GM18502 (cell line): ENCODE data around the gene ARHGAP4.
A peak's percentile ranks its signal among the peaks of the same experiment; 100 is the strongest.

Experiments
- ATAC-seq: cut with Tn5 transposase; IDR thresholded peaks from one replicate; pipeline ENCODE4 v1.9.1; 2021; ENCODE audit warnings: mild to moderate bottlenecking; ENCODE audit not compliant: unreplicated experiment, poor library complexity

Gene ARHGAP4

DNA sequence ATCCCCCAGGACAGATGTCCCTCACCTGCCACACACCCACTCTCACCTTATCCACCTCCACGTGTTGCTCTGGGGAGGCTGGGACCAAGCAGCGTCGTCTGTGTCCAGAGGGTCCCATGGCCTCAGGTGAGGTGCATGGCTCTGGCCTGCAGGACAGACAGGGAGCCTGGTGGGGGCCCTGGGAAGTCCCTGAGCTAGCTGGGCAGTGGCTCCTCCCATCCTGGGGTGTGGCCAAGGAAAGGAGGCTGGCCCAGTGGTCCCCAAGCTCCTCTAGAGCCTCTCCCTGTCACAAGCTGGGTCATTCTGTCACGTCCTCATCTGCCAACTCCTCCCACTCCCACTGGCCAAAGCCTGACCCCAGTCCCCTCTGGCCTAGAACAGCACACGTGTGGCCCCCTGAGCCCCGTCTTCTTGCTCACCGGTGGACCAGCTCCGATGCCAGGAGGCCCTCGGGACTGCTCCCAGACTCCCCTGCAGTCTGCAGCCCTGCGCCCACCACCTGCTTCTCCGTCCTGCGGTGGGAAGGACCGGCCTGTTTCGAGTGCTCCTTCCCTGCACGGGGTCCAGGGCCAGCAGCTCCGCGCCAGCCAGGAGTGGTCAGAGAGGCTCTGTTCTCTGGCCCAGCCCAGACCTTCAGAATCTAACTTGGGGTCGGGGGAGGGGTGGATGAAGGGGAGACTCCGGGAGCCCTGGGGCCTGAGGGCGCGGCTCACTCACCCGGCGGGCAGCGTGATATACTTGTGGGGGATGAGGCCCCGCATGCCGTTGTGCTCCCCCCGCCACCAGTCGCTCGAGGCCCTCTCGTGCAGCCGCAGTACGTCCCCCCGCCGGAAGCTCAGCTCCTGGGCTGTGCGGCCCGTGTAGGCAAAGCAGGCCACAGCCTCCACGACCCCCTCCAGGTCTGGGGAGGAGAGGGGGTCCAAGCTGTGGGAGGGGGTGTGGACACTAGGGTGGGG, 16.8 kb downstream of the ARHGAP4 start:
- ATAC-seq = peak; percentile 45

DNA sequence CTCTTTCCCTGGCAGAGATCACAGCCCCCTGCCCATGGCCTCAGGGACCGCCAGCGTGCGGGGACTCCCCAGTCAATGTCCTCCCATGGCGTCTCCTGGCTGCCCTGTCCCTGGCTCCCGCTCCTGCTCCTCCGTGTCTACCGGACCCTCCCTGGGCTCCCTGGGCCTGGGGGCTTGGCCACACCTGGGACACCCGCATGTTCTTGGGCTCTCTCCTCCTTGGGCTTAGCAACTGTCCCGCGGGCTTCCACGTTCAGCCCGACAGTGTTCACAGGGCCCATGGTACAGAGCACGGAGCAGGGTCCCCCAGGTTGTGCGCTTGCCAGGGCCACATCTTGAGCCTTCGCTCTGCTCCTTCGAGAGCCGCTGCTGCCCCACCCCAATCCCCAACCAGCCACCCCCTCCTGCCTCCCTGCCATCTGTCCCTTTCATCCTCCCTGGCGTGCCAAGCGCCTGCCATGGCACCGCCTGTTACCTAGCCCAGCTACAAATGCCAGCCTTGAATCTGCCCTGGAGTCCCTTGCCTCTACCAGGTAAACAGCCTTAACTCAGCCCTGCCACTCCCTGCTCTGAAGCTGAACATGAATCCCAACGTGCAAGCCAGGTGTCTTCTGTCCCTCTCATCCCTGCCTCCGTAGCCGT, 17.7 kb downstream of the ARHGAP4 start:
- ATAC-seq = no peak

DNA sequence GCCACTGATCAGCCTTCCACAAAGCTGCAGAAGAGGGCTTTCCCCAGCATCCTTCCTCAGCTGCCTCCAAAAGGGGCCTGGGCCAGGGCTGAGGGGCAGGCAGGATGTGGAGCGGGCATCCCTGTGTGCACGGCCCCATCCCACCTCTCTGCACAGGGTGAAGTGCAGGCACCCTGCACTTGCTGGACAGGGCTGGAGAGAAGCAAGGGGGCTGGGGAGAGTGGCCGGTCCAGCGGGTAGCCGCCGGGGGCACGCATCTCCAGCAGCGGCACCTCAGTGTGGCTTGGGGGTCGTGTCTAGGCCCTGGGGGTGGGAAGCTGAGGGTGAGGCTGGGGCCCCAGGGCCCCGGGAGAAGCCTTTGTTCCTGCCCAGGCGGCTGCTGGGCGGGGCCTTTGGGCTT, 18.6 kb downstream of the ARHGAP4 start:
- no peak for ATAC-seq

DNA sequence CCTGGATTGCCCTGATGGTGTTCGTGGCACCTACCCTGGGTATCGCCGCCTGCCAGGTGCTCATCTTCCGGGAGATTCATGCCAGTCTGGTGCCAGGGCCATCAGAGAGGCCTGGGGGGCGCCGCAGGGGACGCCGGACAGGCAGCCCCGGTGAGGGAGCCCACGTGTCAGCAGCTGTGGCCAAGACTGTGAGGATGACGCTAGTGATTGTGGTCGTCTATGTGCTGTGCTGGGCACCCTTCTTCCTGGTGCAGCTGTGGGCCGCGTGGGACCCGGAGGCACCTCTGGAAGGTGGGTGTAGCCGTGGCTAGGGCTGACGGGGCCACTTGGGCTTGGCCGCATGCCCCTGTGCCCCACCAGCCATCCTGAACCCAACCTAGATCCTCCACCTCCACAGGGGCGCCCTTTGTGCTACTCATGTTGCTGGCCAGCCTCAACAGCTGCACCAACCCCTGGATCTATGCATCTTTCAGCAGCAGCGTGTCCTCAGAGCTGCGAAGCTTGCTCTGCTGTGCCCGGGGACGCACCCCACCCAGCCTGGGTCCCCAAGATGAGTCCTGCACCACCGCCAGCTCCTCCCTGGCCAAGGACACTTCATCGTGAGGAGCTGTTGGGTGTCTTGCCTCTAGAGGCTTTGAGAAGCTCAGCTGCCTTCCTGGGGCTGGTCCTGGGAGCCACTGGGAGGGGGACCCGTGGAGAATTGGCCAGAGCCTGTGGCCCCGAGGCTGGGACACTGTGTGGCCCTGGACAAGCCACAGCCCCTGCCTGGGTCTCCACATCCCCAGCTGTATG, 19.7 kb downstream of the ARHGAP4 start:
- ATAC-seq = no peak

DNA sequence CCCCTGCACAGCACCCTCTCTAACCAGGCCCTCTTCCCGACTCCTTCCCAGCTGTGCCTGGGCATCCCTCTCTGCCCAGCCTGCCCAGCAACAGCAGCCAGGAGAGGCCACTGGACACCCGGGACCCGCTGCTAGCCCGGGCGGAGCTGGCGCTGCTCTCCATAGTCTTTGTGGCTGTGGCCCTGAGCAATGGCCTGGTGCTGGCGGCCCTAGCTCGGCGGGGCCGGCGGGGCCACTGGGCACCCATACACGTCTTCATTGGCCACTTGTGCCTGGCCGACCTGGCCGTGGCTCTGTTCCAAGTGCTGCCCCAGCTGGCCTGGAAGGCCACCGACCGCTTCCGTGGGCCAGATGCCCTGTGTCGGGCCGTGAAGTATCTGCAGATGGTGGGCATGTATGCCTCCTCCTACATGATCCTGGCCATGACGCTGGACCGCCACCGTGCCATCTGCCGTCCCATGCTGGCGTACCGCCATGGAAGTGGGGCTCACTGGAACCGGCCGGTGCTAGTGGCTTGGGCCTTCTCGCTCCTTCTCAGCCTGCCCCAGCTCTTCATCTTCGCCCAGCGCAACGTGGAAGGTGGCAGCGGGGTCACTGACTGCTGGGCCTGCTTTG, 20.5 kb downstream of the ARHGAP4 start:
- ATAC-seq = no peak

DNA sequence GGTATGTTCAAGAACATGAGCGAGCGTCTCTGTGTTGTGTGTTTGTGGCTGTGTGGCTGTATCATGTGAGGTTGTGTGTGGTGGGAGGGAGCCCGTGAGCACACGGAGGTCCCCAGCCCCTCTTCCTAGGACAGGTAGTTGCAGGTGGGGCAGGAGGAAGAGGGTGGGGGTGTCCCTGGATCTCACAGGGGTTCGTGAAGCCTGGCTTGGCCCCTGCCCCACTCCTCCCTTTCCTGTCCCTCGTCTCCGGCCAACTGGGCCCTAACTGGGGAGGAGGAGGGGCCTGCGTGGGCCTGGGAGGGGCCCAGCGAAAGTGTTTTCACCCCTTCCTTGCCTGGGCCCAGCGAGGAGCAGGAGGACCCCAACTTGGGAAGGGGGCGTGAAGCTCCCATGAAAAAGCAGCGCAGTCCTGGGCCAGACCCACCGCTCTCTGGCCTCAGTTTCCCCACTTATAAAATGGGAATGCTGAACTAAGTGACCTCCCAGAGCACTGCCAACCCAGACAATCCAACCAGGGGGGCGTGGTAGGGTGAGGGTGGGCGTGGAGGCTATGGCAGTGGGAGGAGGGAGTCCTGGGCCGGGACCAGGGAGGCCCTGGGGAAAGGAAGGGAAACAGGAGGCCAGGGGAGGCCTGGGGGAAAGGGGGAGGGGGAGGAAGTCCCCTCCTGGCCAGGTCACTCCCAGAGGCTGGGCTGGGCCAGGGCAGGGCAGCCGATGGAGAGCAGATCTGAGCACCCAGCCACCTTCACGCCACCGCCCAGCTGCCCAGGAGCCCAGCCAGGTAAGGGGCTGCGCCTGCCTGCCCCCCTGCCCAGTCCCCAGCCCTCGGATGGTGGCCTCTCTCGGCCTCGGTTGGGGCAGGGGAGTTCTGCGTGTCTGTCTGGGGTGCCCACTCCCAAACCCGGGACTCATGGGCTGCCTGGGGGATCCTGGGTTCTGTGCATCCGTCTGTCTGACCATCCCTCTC, 21.8 kb downstream of the ARHGAP4 start, which contains the start of gene AVPR2:
Gene AVPR2, plus strand, starts transcription at position 683 of the 967 bp plus-strand sequence. CDS start 473 bp downstream, outside the sequence.
- no peak for ATAC-seq

DNA sequence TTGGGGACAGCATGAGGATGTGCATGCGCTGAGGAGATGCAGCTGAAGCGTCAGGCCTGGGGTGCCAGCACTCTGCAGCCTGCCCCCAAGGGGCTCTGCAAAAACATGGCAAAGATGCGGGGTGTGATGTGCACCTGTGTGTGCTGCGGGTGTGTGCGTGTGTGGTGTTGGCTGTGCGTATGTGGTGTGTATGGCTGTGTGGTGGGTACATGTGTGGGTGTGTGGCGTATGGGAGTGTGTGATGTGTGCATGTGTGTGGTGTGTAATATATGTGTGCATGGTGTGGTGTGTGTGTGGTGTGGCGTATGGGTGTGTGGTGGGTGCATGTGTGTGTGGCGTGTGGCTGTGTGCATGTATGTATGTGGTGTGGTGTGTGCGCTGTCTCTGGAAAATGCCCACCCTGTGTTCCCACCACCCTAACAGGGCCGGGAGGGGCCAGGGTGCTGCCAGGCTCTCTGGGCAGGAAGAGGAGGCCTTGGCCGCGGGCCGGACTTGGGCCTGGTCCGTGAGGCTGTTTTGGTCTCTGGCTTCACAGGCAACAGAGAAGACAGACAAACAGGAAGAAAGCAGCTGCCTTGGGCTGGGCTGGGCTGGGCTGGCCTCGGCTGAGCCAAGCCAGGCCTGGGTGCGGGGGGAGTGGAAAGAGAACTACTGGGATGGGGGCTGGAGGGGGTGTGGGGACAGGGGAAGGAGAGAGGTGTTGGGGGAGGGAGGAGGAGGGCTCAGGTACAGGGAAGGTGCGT, 22.7 kb downstream of the ARHGAP4 start:
- ATAC-seq = no peak

DNA sequence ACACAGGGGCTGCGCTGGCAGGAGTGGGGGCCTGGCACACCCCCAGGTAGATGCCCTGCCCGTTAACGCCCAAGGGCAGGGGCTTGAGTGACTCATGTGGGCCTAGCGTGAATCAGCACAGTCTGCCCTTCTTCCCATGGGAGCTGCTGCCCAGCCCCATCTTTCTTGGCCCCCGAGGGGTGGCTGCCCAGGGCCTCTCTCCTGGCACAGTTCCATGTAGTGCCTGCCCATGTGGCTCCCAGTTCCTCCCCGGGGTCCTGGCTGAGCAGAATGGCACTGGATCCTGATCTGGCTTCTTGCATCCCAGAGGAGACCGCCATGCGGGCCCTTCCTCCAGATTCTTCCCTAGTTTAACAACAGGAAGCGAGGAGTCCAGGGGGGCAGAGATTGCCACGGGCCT, 23.7 kb downstream of the ARHGAP4 start:
- no peak for ATAC-seq

DNA sequence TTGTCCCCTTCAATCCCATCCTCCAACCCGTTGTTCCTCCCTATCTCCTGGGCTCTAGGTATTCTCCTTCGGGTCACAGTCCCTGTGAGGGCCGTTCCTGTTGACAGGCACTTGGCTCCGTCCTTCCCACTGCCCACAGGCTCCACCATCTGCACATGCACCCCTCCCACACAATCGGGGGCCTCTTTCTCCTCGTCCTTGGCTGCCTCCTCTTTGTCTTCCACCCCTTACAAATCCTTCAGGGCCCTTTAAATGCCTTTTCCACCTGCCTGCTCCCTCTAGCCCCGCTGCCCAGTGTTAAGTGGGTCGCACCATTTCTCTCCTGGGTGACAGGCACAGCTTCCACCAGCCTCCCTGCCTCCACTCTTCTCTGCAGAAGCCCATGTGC, 24.3 kb downstream of the ARHGAP4 start:
- ATAC-seq = no peak

DNA sequence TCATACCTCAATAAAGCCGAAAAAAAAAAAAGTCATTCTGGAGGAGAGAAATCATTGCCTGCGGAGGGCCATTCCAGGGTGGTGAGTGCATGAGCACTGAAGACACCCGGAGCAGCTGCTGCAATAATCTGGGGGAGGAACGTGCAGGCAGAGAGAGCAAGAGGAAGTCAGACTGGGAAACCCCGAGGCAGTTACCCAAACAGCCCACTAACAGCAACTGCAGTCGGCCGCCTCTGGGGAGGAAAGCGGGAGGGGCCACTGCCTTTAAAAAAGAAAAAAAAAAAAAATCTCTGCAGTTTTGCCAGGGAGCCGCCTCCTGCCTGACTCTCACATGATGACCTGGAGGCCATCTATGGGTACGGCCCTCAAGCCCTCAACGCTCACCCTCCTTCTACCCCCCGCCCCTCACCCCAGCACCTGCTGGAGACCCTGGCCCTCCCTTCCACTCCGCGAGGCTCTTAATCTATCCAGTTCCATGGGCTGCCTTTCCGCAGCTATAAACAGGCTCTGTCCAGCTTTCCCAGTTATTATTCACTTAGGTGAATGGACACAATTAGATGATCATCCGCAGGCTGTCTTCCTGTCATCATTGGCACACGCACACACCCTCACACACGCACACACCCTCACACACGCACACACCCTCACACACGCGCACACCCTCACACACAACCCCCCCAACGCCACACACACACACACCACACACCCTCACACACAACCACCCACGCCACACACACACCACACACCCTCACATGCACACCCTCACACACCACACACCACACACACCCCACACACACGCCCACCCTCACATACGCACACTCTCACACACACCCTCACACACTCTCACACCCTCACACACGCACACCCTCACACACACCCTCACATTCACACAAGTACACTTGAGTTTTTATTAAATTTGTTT, 25.0 kb downstream of the ARHGAP4 start:
- ATAC-seq = peak; percentile 82

DNA sequence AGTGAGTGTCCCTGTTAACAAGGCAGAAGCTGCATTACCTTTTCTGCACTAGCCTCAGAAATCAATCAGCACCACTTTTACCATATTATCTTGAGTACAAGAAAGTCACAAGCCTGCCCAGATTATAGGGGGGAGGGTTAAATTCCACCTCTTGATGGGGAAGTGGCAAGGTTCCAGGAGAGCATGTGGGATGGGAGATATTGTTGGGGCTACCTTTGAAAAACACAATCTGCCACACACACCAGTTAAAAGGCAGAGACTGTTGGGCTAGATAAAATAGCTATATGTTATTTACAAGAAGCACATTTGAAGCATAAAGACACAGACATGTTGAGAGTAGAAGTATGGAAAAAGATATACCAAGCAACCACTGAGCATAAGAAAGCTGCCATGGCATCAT, 28.2 kb downstream of the ARHGAP4 start:
- no peak for ATAC-seq

DNA sequence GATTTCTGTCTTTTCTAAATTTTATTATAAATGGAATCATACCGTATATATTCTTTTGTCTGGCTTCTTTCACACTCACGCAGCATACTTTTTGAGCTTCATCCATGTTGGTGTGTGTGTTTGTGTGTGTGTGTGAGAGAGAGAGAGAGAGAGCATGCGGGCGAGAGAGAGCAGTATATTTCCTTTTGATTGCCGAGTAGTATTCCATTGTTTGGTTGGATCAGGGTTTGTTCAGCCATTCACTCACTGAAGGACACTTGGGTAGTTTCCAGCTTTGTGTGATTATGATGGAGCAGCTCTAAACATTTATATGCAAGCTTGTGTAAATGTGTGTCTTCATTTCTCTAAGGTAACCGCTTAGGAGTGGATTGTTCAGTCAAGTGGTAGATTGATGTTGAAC, 36.9 kb downstream of the ARHGAP4 start:
- ATAC-seq = no peak

DNA sequence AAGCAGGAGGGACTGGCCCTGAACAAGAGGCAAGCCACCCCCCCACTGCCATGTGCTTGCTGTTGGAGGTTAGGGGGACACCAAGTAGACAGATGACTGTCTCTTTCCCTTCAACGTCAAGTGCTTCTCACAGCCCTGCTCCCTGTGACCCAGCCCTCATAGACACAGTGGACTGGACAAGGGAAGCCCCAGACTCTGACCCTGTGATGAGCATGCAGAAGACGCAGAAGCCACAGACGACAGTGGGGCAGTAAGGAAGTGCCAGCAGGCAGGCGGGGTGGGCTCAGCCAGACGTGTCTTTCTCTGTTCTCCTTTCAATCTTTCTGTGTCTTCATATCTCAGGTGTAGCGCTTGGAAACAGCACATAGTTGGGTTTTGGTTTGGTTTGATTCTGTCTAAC, 37.7 kb downstream of the ARHGAP4 start:
- ATAC-seq = no peak

DNA sequence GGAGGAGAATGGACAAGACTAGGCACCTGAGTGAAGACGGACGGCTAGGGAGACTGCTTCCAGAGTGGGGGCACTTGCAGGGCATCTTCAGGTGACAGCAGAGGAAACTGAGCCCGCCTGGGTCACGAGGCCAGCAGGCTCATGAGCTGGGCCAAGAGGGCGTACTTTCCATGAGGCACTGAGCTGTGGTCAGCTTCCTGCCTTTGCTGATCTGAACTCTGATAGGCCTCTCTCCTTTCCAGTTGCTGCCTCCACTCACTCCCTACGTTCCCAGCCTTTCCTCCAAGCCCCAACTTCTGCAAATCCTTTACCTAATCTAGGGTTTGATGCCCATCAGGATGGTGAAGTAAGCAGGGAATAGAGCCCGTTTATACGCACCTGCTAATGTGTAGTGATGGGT, 38.7 kb downstream of the ARHGAP4 start:
- no peak for ATAC-seq

DNA sequence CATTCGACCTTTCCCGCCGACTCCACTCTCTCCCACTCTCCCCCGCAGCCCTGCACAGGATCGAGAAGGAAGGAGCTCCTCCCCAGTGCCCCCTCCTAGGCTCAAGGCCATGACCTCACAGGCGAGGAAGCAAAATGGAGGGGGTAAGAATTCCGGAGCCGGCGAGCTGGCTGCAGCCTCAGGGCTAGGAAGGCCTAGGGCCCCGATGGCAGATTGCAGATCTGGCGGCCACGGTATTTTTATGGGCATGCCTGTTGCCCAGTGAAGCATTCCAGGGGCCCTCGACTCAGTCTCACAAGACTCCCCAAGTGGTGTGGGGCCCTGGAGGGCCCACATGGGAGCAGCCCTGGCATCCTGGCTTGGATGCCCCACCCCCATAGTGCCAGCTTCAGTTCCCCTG, 39.1 kb downstream of the ARHGAP4 start:
- ATAC-seq = no peak

DNA sequence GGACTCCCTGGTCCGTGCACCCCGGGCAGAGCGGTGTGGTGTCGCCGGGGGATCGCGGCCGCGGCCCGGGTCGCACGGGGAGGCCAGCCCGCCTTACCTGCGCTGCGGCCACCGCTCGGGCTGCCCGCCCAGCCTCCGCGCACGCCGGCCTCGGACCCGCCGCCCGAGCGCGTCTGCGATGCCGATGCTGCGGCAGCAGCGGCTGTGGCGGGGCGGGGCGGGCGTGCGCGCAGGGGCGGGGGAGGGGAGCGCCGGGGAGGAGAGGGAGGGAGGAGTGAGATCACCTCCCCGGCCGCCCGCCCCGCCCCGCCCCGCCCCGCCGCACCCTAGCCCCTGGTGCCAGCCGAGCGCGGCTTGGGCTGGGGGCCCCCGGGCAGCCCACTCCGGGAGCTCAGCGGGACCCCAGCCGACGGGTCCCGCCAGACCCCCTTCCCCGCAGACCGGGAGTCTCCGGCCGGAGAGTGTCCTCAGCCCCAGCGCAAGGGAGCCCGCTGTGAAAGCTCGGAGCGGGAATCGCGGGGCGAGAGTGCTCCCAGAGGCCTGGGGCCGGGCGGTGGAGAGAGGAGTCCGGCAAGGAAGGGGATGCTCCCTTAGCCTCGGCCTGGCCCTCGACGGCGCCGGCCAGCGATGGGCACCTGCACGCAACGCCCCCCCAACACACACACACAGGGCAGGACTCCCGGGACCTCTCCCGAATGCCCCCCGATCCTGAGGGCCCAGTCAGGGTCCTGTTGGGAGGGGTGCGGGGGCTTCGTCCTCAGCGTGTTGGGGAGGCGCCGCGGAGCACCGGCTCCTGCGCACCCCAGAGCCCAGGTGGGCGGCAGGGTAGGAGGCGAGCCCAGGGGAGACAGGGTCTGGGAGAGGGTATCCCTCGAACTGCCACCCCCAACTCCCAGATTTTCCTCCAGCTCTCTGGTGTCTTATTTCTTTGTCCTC, 39.8 kb downstream of the ARHGAP4 start, which contains the start of gene L1CAM:
Gene L1CAM, minus strand, starts transcription at position 206 of the 936 bp plus-strand sequence. CDS start 10,337 bp downstream, outside the sequence.
- ATAC-seq = no peak
